Neural cell (in vitro differentiated cells): ENCODE measurements around the gene DAZAP1. TPM values are rescaled to one million over a fixed set of nuclear protein-coding genes. Genes with fewer than 3 reads are reported as not detected.
A peak's percentile ranks its signal among the peaks of the same experiment; 100 is the strongest.

Experiments used
- H2AFZ ChIP-seq: fragments of 200-600, 300-800 bp; sonication (generic), shearing (Covaris generic); 2 replicates; pipeline ENCODE4 v1.6.0; 2014; ENCODE audit warnings: low read depth, mild to moderate bottlenecking, antibody characterized with exemption, low read length, moderate library complexity
- H3F3A ChIP-seq: fragments of 200-600 bp; shearing (Covaris generic); 2 replicates; pipeline ENCODE4 v1.6.1; 2016; ENCODE audit warnings: mild to moderate bottlenecking, moderate library complexity, mixed read lengths, antibody characterized with exemption, low read length; ENCODE audit not compliant: insufficient read depth, poor library complexity, severe bottlenecking
- H3K27ac ChIP-seq: fragments of 200-600, 300-800 bp; sonication (generic), shearing (Covaris generic); 2 replicates; pipeline ENCODE4 v1.5.1; 2014; ENCODE audit warnings: mild to moderate bottlenecking, low read length, moderate library complexity
- H3K27me3 ChIP-seq: fragments of 300-800, 200-600 bp; sonication (generic), shearing (Covaris generic); 2 replicates; pipeline ENCODE4 v1.6.0; 2014; ENCODE audit warnings: mild to moderate bottlenecking, low read depth, low read length, moderate library complexity; ENCODE audit not compliant: insufficient read depth
- H3K36me3 ChIP-seq: fragments of 300-800, 200-600 bp; sonication (generic), shearing (Covaris generic); 2 replicates; pipeline ENCODE4 v1.5.1; 2014; ENCODE audit warnings: mild to moderate bottlenecking, antibody characterized with exemption, low read length, moderate library complexity; ENCODE audit not compliant: insufficient read depth
- H3K4me2 ChIP-seq: fragments of 300-800, 200-600 bp; sonication (generic), shearing (Covaris generic); 2 replicates; pipeline ENCODE4 v1.6.0; 2014; ENCODE audit warnings: mild to moderate bottlenecking, low read length
- H3K4me3 ChIP-seq: fragments of 300-800, 200-600 bp; sonication (generic), shearing (Covaris generic); 2 replicates; pipeline ENCODE4 v1.5.1; 2014; ENCODE audit warnings: mild to moderate bottlenecking, low read length, moderate library complexity
- H3K79me2 ChIP-seq: fragments of 200-600 bp; shearing (Covaris generic); replicated peaks from 2 replicates; pipeline ENCODE4 v1.6.0; 2014; ENCODE audit warnings: mild to moderate bottlenecking, low read length, moderate library complexity; ENCODE audit not compliant: insufficient read depth
- H3K9ac ChIP-seq: fragments of 300-800, 200-600 bp; sonication (generic), shearing (Covaris generic); 2 replicates; pipeline ENCODE4 v1.6.1; 2016; ENCODE audit warnings: mild to moderate bottlenecking, low read length, mixed read lengths
- H3K9me2 ChIP-seq: fragments of 200-600 bp; shearing (Covaris generic); 2 replicates; pipeline ENCODE4 v1.6.1; 2016; ENCODE audit warnings: mild to moderate bottlenecking, low read length, mixed read lengths; ENCODE audit not compliant: insufficient read depth
- H3K9me3 ChIP-seq: fragments of 200-600, 300-800 bp; sonication (generic), shearing (Covaris generic); 2 replicates; pipeline ENCODE4 v1.6.1; 2016; ENCODE audit warnings: mild to moderate bottlenecking, mixed run types, low read length, moderate library complexity, mixed read lengths
- H4K20me1 ChIP-seq: fragments of 200-600 bp; shearing (Covaris generic); 2 replicates; pipeline ENCODE4 v1.6.1; 2016; ENCODE audit warnings: mild to moderate bottlenecking, mixed run types; ENCODE audit not compliant: insufficient read depth
- EP300 ChIP-seq: fragments of 450-650 bp; conservative IDR thresholded peaks from 2 replicates; pipeline ENCODE4 v1.6.1; 2014; ENCODE audit warnings: antibody characterized with exemption, mild to moderate bottlenecking, moderate library complexity; ENCODE audit not compliant: poor library complexity, severe bottlenecking
- EZH2 ChIP-seq: fragments of 200-600, 300-800 bp; shearing (Covaris generic), sonication (generic); IDR thresholded peaks from 2 replicates; pipeline ENCODE4 v1.6.1; 2014; ENCODE audit warnings: antibody characterized with exemption, low read length, borderline replicate concordance, mild to moderate bottlenecking; ENCODE audit not compliant: insufficient read depth, poor library complexity, severe bottlenecking
- MXI1 ChIP-seq: fragments of 450-650 bp; conservative IDR thresholded peaks from 2 replicates; pipeline ENCODE4 v1.6.1; 2014; ENCODE audit warnings: antibody characterized with exemption, mild to moderate bottlenecking; ENCODE audit not compliant: poor library complexity, severe bottlenecking
- POLR2AphosphoS5 ChIP-seq: IDR thresholded peaks from 2 replicates; pipeline ENCODE4 v1.6.1; 2012
- RAD21 ChIP-seq: fragments of 450-650 bp; conservative IDR thresholded peaks from 2 replicates; pipeline ENCODE4 v1.6.1; 2014; ENCODE audit warnings: antibody characterized with exemption, mild to moderate bottlenecking, moderate library complexity
- SMC3 ChIP-seq: fragments of 450-650 bp; conservative IDR thresholded peaks from 2 replicates; pipeline ENCODE4 v1.6.1; 2014; ENCODE audit warnings: antibody characterized with exemption, mild to moderate bottlenecking, moderate library complexity; ENCODE audit not compliant: poor library complexity
- TAF1 ChIP-seq: IDR thresholded peaks from 2 replicates; pipeline ENCODE4 v1.6.1; 2012; ENCODE audit warnings: low read depth
- polyA plus RNA-seq: library from polyadenylated mRNA; depleted of rRNA; stranded (reverse); fragments of >200 nt; gene quantifications from 2 replicates; pipeline ENCODE4 v1.2.3, GENCODE V29; 2014
- TF ChIP-seq, protein P1 (sequence below): IDR thresholded peaks from 2 replicates; pipeline ENCODE4 v1.6.1; 2012; ENCODE audit warnings: borderline replicate concordance
- TF ChIP-seq, protein P2 (sequence below): fragments of 450-650 bp; IDR thresholded peaks from 2 replicates; pipeline ENCODE4 v1.5.1; 2014; ENCODE audit warnings: antibody characterized with exemption, mild to moderate bottlenecking, moderate library complexity; ENCODE audit not compliant: poor library complexity, severe bottlenecking

The DAZAP1 gene
- polyA plus RNA-seq, 1 donor from 2014 or later: 60.5 TPM

DNA sequence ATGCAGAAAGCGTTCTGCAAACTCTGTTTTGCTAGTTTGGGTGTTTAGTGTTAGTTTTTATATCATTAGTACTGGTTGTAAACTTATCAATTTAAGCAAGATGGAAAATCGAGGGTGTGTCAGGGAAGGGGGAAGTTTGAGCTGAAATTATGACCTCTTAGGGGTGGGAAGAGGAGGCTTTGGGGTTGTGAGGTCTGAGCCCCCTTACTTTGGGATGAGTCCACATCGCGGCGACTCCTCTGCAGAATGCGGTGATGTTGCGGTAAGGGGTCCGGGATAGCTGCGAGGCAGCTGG is 24.4 kb upstream of the DAZAP1 start:
- Histone ChIP-seq H3K9me3 (no peaks in the 10 kb centered on the region), H3K36me3 (no peaks in the 10 kb centered on the region), H3K4me2 (no peak overlapping the region), H3F3A (no peaks in the 10 kb centered on the region), H3K9me2 (no peaks in the 10 kb centered on the region), H3K27me3 (no peaks in the 10 kb centered on the region), H2AFZ (no peak overlapping the region), H3K4me3 (peak overlapping the region; percentile 99), H3K27ac (no peak overlapping the region), H4K20me1 (no peaks in the 10 kb centered on the region), H3K9ac (no peak overlapping the region), H3K79me2 (peaks cover 10% of the 10 kb centered on the region)
- TF ChIP-seq EZH2: no peak

DNA sequence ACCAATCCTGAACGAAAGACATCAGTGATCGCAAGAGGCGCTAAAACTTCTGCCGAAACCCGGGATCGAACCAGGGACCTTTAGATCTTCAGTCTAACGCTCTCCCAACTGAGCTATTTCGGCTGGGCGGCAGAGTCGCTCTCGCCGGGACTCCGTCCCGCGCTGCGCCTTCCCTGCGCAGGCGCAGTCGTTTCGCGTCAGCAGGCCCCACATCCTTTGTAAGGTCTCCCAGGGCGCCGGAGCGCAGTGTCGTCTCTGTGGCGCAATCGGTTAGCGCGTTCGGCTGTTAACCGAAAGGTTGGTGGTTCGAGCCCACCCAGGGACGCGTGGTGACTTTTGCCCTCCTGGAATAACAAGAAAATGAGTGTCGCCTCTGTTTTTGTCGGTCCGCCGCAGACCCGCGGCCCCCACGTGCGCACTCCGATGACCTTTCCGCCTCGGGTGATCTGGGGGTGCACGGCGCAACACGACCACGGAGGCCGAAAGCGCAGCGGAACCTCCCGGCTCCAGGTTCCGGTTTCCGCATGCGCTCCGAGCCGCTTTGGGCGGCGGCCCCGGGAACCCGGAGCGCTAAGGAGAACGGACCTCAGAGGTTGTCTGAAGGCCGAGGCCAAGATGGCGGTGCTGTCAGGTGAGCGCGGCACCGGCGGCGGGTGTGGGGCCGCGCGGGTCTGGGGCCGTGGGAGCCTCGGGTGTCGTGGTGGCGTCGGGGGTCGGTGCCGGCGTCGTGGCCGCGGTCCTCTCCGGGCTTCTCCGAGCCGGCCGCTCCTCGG is 23.9 kb upstream of the DAZAP1 start, which contains the start of gene NDUFS7:
TSS of gene NDUFS7 (plus strand) at position 596 of the 773 bp plus-strand sequence. CDS start at position 616, 20 bp downstream.
- peak within 1 kb of the TSS; percentile 69 for H2AFZ ChIP-seq
- H4K20me1 ChIP-seq: no peaks in the 10 kb centered on the region
- peak within 1 kb of the TSS; percentile 85 for H3K9ac ChIP-seq
- H3K4me3 ChIP-seq: peak within 1 kb of the TSS; percentile 99
- H3F3A ChIP-seq: no peaks in the 10 kb centered on the region
- H3K4me2 ChIP-seq: peak within 1 kb of the TSS; percentile 90
- peak within 1 kb of the TSS; percentile 80 for H3K27ac ChIP-seq
- TF ChIP-seq MXI1: peak; percentile 87
- peak; percentile 50 for TF ChIP-seq RAD21
- TF ChIP-seq, protein P1, sequence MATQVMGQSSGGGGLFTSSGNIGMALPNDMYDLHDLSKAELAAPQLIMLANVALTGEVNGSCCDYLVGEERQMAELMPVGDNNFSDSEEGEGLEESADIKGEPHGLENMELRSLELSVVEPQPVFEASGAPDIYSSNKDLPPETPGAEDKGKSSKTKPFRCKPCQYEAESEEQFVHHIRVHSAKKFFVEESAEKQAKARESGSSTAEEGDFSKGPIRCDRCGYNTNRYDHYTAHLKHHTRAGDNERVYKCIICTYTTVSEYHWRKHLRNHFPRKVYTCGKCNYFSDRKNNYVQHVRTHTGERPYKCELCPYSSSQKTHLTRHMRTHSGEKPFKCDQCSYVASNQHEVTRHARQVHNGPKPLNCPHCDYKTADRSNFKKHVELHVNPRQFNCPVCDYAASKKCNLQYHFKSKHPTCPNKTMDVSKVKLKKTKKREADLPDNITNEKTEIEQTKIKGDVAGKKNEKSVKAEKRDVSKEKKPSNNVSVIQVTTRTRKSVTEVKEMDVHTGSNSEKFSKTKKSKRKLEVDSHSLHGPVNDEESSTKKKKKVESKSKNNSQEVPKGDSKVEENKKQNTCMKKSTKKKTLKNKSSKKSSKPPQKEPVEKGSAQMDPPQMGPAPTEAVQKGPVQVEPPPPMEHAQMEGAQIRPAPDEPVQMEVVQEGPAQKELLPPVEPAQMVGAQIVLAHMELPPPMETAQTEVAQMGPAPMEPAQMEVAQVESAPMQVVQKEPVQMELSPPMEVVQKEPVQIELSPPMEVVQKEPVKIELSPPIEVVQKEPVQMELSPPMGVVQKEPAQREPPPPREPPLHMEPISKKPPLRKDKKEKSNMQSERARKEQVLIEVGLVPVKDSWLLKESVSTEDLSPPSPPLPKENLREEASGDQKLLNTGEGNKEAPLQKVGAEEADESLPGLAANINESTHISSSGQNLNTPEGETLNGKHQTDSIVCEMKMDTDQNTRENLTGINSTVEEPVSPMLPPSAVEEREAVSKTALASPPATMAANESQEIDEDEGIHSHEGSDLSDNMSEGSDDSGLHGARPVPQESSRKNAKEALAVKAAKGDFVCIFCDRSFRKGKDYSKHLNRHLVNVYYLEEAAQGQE: peak; percentile 54
- TF ChIP-seq POLR2AphosphoS5: peak; percentile 85
- peak; percentile 68 for TF ChIP-seq SMC3
- TF ChIP-seq EP300: peak; percentile 83
- no peak for TF ChIP-seq EZH2
- TF ChIP-seq, protein P2, sequence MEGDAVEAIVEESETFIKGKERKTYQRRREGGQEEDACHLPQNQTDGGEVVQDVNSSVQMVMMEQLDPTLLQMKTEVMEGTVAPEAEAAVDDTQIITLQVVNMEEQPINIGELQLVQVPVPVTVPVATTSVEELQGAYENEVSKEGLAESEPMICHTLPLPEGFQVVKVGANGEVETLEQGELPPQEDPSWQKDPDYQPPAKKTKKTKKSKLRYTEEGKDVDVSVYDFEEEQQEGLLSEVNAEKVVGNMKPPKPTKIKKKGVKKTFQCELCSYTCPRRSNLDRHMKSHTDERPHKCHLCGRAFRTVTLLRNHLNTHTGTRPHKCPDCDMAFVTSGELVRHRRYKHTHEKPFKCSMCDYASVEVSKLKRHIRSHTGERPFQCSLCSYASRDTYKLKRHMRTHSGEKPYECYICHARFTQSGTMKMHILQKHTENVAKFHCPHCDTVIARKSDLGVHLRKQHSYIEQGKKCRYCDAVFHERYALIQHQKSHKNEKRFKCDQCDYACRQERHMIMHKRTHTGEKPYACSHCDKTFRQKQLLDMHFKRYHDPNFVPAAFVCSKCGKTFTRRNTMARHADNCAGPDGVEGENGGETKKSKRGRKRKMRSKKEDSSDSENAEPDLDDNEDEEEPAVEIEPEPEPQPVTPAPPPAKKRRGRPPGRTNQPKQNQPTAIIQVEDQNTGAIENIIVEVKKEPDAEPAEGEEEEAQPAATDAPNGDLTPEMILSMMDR: peak; percentile 66
- peak; percentile 61 for TF ChIP-seq TAF1
- no peaks in the 10 kb centered on the region for H3K27me3 ChIP-seq
- peaks cover 10% of the 10 kb centered on the region for H3K79me2 ChIP-seq
- no peaks in the 10 kb centered on the region for H3K36me3 ChIP-seq
- no peaks in the 10 kb centered on the region for H3K9me3 ChIP-seq
- H3K9me2 ChIP-seq: no peaks in the 10 kb centered on the region
